Measurements from ENCODE around the gene ZNF778. TPM values are rescaled to one million over a fixed set of nuclear protein-coding genes. Genes with fewer than 3 reads are reported as not detected.

The ZNF778 gene
- total RNA-seq (2014; rRNA removed; shearing (Covaris generic)): 8.8 and 10.5 TPM in 2 replicates

GRCh38 chr16:89217388-89218191, at the start of gene ZNF778:
TSS of gene ZNF778 (plus strand) at chr16:89217703. CDS start at chr16:89221128, 3,425 bp downstream.
- peak; percentile 74 for DNase-seq (ENCODE audit: low spot score)

- DNase-seq (ENCODE audit: low spot score): no peak
These were observed 48.9 kb upstream of the ZNF778 start for GRCh38 chr16:89168381-89169189.

- no peak for DNase-seq (ENCODE audit: low spot score)
These were observed 47.7 kb upstream of the ZNF778 start for GRCh38 chr16:89169778-89170177.

GRCh38 chr16:89170346-89171215, 46.9 kb upstream of the ZNF778 start:
- no peak for DNase-seq (ENCODE audit: low spot score)

GRCh38 chr16:89171216-89172170, 46.0 kb upstream of the ZNF778 start, which contains the start of gene CDH15:
TSS of gene CDH15 (plus strand) at chr16:89171748. CDS start at chr16:89171832, 84 bp downstream.
- DNase-seq (ENCODE audit: low spot score): peak; percentile 67

GRCh38 chr16:89172171-89172527, 45.4 kb upstream of the ZNF778 start:
- no peak for DNase-seq (ENCODE audit: low spot score)

GRCh38 chr16:89172528-89173173, 44.9 kb upstream of the ZNF778 start:
- no peak for DNase-seq (ENCODE audit: low spot score)

- DNase-seq (ENCODE audit: low spot score): no peak
These were observed 44.2 kb upstream of the ZNF778 start for GRCh38 chr16:89173174-89173921.

- no peak for DNase-seq (ENCODE audit: low spot score)
These were observed 43.3 kb upstream of the ZNF778 start for GRCh38 chr16:89174055-89174827.

GRCh38 chr16:89174877-89175276, 42.6 kb upstream of the ZNF778 start:
- DNase-seq (ENCODE audit: low spot score): no peak

- no peak for DNase-seq (ENCODE audit: low spot score)
These were observed 42.0 kb upstream of the ZNF778 start for GRCh38 chr16:89175280-89176146.

- DNase-seq (ENCODE audit: low spot score): no peak
These were observed 41.3 kb upstream of the ZNF778 start for GRCh38 chr16:89176147-89176690.

GRCh38 chr16:89176717-89177116, 40.8 kb upstream of the ZNF778 start:
- DNase-seq (ENCODE audit: low spot score): no peak

GRCh38 chr16:89177501-89177900, 40.0 kb upstream of the ZNF778 start:
- no peak for DNase-seq (ENCODE audit: low spot score)

- no peak for DNase-seq (ENCODE audit: low spot score)
These were observed 38.9 kb upstream of the ZNF778 start for GRCh38 chr16:89178453-89179147.

- DNase-seq (ENCODE audit: low spot score): no peak
These were observed 38.4 kb upstream of the ZNF778 start for GRCh38 chr16:89179148-89179484.
